Retinal pigment epithelial cell (primary cell): ENCODE measurements around the gene ATAD3C.
"Not testable (repeated sequence)": the region's sequence is repeated elsewhere in the genome, so short reads cannot be mapped to it uniquely, and the experiment has no call there.

ENCODE experiments used
- DNase-seq: peaks from one replicate; pipeline ENCODE4 v3.0.0-alpha.2; 2010; ENCODE audit warnings: low read depth
- H3K4me3 ChIP-seq: 2 replicates; pipeline ENCODE4 v1.5.1; 2011; ENCODE audit warnings: mild to moderate bottlenecking, low read length, control low read depth, moderate library complexity
- CTCF ChIP-seq: conservative IDR thresholded peaks from 2 replicates; pipeline ENCODE4 v1.5.1; 2011; ENCODE audit warnings: low read depth, low read length, control low read depth, inconsistent platforms

The ATAD3C gene, protein sequence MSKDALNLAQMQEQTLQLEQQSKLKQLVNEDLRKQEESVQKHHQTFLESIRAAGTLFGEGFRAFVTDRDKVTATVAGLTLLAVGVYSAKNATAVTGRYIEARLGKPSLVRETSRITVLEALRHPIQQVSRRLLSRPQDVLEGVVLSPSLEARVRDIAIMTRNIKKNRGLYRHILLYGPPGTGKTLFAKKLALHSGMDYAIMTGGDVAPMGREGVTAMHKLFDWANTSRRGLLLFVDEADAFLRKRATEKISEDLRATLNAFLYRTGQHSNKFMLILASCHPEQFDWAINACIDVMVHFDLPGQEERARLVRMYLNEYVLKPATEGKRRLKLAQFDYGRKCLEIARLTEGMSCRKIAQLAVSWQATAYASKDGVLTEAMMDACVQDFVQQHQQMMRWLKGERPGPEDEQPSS

GRCh38 chr1:1449099-1449739 is at the start of gene ATAD3C:
Gene ATAD3C (plus strand): TSS chr1:1449689. CDS start chr1:1450684, 995 bp downstream.
- H3K4me3 ChIP-seq, result no peak within 1 kb of the TSS
- TF ChIP-seq CTCF, result no peak
- no peak for DNase-seq

- no peak for TF ChIP-seq CTCF
- H3K4me3 ChIP-seq, result peak overlapping the region; percentile 94
- DNase-seq, result no peak
Observed at GRCh38 chr1:1399872-1400575, 49.5 kb upstream of the ATAD3C start.

DNA sequence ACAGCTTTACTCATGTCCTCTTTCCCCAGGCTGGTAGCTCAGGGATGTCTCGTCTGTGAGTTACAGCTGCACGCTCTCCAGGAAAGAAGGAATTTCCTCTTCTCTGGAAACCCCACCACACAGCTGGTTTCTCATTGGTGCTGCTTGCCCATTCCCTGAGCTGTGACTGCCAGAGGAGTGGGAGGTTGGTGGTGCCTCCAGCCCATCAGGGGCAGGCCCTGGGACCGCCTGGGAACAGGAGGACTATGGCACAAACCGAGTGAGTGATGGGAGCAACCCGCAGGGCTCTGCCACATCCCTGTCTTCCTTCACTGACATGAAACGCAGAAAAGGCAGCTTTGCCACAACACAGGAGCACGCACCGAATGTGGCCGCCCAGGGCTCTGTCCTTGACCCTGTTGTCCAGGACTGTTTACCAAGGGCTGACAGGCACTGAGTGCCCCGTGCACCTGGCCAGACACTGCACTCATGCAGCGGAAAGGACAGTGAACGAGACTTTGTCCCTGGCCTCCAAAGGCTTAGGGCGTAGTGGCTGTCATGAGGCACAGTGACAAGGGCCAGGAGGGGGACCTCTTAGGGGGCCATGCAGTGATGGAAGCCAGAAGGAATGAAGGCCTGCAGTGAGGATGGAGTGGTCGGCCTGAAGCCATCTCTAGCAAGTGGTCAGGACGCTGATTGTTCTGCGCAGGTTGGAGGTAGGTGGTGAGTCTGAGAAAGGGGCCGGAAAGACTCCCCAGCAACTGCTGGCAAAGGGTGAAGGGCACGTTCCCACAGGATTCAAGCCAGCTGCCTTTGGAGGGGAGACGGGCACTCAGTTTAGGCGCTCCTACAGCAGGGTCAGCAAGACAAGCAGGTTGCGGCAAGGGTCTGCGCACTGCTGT is 48.7 kb upstream of the ATAD3C start:
- no peak for TF ChIP-seq CTCF
- no peak for DNase-seq
- H3K4me3 ChIP-seq, result peak overlapping the region; percentile 94

DNA sequence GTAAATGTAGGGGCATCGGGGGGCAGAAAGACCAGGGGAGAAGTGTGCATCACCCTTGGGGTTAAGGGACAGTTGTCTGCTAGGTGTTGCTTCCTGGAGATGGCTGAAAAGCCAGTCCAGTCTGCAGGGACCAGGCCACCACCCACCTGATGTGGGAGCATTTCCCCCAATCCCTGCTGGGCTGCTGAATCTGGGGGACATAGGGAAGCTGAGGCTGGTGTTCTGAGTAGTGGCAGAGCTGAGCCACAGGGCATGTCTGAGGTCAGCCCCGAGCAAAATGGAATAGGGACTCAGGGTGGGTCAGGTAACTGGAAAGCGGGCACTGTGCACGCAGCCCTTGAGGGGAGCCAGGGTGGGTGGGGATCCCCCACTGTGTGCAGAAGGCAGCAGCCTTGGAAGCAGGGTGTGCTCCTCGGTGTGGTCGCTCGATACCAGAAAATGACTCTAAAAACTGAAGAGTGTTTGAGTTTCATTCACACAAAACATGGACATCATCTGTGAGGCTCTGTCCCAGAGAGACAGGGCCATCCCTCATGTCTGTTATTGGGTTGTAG is 48.0 kb upstream of the ATAD3C start:
- H3K4me3 ChIP-seq, result no peak overlapping the region
- DNase-seq, result no peak
- TF ChIP-seq CTCF, result no peak

- no peak overlapping the region for H3K4me3 ChIP-seq
- peak; percentile 30 for DNase-seq
- peak; percentile 77 for TF ChIP-seq CTCF
Observed at GRCh38 chr1:1402072-1402900, 47.2 kb upstream of the ATAD3C start.

- not testable (repeated sequence) for H3K4me3 ChIP-seq, DNase-seq
Observed at GRCh38 chr1:1402901-1403392, 46.5 kb upstream of the ATAD3C start.
